Adrenal gland (tissue), 12 donors: ENCODE data around the gene OR10AD1. TPM values are rescaled to one million over a fixed set of nuclear protein-coding genes. Genes with fewer than 3 reads are reported as not detected.
A peak's percentile ranks its signal among the peaks of the same experiment; 100 is the strongest.

ENCODE experiments used
- DNase-seq, 7 donors: peaks; one replicate each; pipeline ENCODE4 v3.0.0-alpha.2; 2019 to 2020
- H3K27ac ChIP-seq, 5 donors: fragments of 200-600 bp; sonication (generic) in 4 of 5; 1 replicate in 3 of 5; 2 replicates in 2 of 5; pipeline versions ENCODE4 v1.5.1 to v1.8.0; 2016 to 2020; ENCODE audit warnings: mild to moderate bottlenecking in 1 of 5
- H3K27me3 ChIP-seq: fragments of 200-600 bp; 2 replicates; pipeline ENCODE4 v1.8.0; 2021
- H3K36me3 ChIP-seq, 2 donors: fragments of 200-600 bp; replicated peaks in 1 of 2; 1 replicate in 1 of 2; 2 replicates in 1 of 2; pipeline versions ENCODE4 v1.5.1 to v1.8.0; 2018 to 2022
- H3K4me1 ChIP-seq, 2 donors: fragments of 200-600 bp; replicated peaks in 1 of 2; 1 replicate in 1 of 2; 2 replicates in 1 of 2; pipeline versions ENCODE4 v1.5.1 to v1.8.0; 2018 to 2021
- H3K4me3 ChIP-seq, 4 donors: fragments of 200-600 bp; sonication (generic) in 3 of 4; one replicate each; pipeline ENCODE4 v1.5.1; 2016 to 2018
- H3K9me3 ChIP-seq, 3 donors: fragments of 200-600 bp; sonication (generic) in 1 of 3; replicated peaks in 1 of 3; 1 replicate in 2 of 3; 2 replicates in 1 of 3; pipeline versions ENCODE4 v1.5.1 to v1.8.0; 2016 to 2021
- POLR2A ChIP-seq, 2 donors: fragments of 450-650 bp; IDR thresholded peaks; one replicate each; pipeline ENCODE4 v1.6.1; 2017; ENCODE audit warnings: antibody characterized with exemption in 2 of 2, mild to moderate bottlenecking in 2 of 2, moderate library complexity in 1 of 2
- WGBS, 4 donors: extraction: QIAGEN DNeasy Blood & Tissue Kit in 2 of 4; methylation state at CpG; one replicate each; pipeline versions ENCODE4 v1.1.5 to v1.1.7; 2013 to 2017; 5-methylcytosine and 5-hydroxymethylcytosine counted together
- intact Hi-C, 2 donors: fragments of 100-400 bp; cut with DNase I; formaldehyde crosslinking; loops; one replicate each; pipeline versions ENCODE4 v1.14.1 to v1.15.0; 2022 to 2023
- polyA plus RNA-seq, 3 donors: library from polyadenylated mRNA; stranded (reverse); fragments of 200-250 nt in 2 of 3; fragments of 350-450 nt in 1 of 3; fragmentation: Illumina TruSeq in 1 of 3; extraction: RNeasy Lipid Tissue Mini Kit (QIAGEN cat#74804) in 1 of 3; gene quantifications; one replicate each; pipeline ENCODE4 v1.2.3, GENCODE V29; 2013 to 2014
- total RNA-seq, 9 donors: library from RNA; depleted of rRNA in 4 of 9; stranded (reverse); fragments of >200 nt in 4 of 9; fragments of 120-200 nt in 1 of 9; fragmentation: NEBNext Ultra II Directional in 1 of 9; extraction: Animal tissue kit (Norgen Biotek cat#: 25700) in 1 of 9; gene quantifications; one replicate each; pipeline versions ENCODE4 v1.1.0 to v1.2.4, GENCODE V29; 2013 to 2023
- TF ChIP-seq, protein P1 (sequence below), 6 experiments: fragments of 450-650 bp in 4 of 6; fragments of 200-600 bp in 2 of 6; sonication (generic) in 1 of 6; IDR thresholded peaks; 1 replicate in 5 of 6; 2 replicates in 1 of 6; pipeline versions ENCODE4 v1.5.1 to v1.8.0; 2016 to 2021; ENCODE audit warnings: antibody characterized with exemption in 6 of 6, mild to moderate bottlenecking in 2 of 6, moderate library complexity in 1 of 6
- donor health status: healthy with polysubstance abuse.
- donor health status: Bipolar disorder and iron deficiency.
- donor health status: DM: yes; HTN: yes; CAD: no.
- donor health status: DM: no; HTN: no; CAD: no.
- donor health status: DM: no; HTN: no; CAD: no.
- donor health status: DM: yes; HTN: yes; CAD: no.

The OR10AD1 gene
- total and polyA plus RNA-seq, 12 donors, result 0.16 TPM; not detected in 11

DNA sequence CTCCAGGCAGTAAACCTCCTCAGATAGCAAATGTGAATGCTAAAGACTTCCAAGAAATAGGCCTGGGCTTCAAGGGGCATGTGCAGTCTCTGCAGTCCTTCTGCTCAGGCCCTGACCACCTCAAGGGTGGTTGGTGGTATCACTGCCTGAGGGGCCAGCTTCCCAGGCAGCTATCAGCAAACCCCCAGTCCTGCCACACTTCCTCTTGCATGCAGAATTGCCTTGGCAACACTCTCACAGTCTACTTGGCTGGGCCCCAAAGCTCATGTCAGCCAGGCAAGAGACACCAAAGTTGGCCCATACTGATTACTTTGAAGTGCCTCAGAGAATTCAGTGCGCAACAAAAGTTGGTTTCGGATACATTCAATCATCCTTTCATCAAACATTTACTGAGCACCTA, 42.3 kb downstream of the OR10AD1 start:
- Histone ChIP-seq H3K36me3 (no peaks in the 10 kb centered on the region), H3K4me3 (no peak overlapping the region), H3K4me1 (peaks cover 11 to 14% of the 10 kb centered on the region in 2 donors), H3K27me3 (no peaks in the 10 kb centered on the region), H3K27ac (no peak overlapping the region), H3K9me3 (no peaks in the 10 kb centered on the region)
- intact Hi-C loops, result loop anchor here (5.0 to 10.0 kb wide), 2 partner anchors 56 to 79 kb away; partner anchors contain the start of gene SENP1 (in 1 of the 2)
- DNase-seq, result peak in 2 of 7 donors; percentile 20 to 54
- TF ChIP-seq, protein P1, sequence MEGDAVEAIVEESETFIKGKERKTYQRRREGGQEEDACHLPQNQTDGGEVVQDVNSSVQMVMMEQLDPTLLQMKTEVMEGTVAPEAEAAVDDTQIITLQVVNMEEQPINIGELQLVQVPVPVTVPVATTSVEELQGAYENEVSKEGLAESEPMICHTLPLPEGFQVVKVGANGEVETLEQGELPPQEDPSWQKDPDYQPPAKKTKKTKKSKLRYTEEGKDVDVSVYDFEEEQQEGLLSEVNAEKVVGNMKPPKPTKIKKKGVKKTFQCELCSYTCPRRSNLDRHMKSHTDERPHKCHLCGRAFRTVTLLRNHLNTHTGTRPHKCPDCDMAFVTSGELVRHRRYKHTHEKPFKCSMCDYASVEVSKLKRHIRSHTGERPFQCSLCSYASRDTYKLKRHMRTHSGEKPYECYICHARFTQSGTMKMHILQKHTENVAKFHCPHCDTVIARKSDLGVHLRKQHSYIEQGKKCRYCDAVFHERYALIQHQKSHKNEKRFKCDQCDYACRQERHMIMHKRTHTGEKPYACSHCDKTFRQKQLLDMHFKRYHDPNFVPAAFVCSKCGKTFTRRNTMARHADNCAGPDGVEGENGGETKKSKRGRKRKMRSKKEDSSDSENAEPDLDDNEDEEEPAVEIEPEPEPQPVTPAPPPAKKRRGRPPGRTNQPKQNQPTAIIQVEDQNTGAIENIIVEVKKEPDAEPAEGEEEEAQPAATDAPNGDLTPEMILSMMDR (IDR thresholded peaks at IDR 0.05), result no peak
- TF ChIP-seq POLR2A (IDR thresholded peaks at IDR 0.05), result no peak
- WGBS, 4 donors, result 69 to 83% (median 77%) methylated on average over 2 of the region's 2 CpGs

GRCh38 chr12:48160046-48160445, 43.0 kb downstream of the OR10AD1 start:
- H3K4me3 ChIP-seq, result no peak overlapping the region
- no peak for DNase-seq
- no peak overlapping the region for H3K27ac ChIP-seq
- H3K9me3 ChIP-seq, result no peaks in the 10 kb centered on the region
- no peaks in the 10 kb centered on the region for H3K36me3 ChIP-seq
- TF ChIP-seq, protein P1 (IDR thresholded peaks at IDR 0.05), result no peak
- no peaks in the 10 kb centered on the region for H3K27me3 ChIP-seq
- intact Hi-C loops, result loop anchor here (5.0 to 10.0 kb wide), 2 partner anchors 55 to 78 kb away; partner anchors contain the start of gene SENP1 (in 1 of the 2)
- peaks cover 11 to 15% of the 10 kb centered on the region in 2 donors for H3K4me1 ChIP-seq
- WGBS, 4 donors, result 68 to 100% (median 73%) methylated on average over 5 of the region's 5 CpGs

DNA sequence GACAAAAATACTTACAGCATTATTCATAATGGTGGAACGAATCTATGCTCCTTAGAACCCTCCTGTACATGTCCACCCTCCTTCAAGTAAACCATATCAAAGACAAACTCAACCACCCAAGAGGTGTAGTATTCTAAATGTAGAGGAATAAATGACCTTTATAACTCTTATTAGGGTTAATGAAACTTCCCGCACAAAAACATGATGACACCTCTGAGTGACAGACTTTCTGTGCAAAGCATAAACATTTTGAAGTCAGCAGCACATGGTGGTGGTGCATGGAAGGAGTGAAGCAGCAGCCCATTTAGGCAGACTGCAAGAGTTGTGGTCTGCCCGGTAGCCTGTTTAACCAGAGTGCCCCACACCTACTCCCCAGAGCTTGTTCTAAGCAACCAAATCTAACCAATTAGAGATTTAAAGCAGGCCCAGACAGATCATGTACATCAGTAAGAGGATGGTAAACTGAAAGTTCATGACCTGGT, 45.2 kb downstream of the OR10AD1 start:
- no peaks in the 10 kb centered on the region for H3K27me3 ChIP-seq
- H3K36me3 ChIP-seq, result peaks cover 0 to 6% of the 10 kb centered on the region in 2 donors
- H3K4me1 ChIP-seq, result peaks cover 11 to 19% of the 10 kb centered on the region in 2 donors
- peak overlapping the region in 2 of 4 donors; percentile 83 to 88 for H3K4me3 ChIP-seq
- TF ChIP-seq, protein P1 (IDR thresholded peaks at IDR 0.05), result no peak
- TF ChIP-seq POLR2A (IDR thresholded peaks at IDR 0.05), result no peak
- 63 to 65% (median 65%) methylated on average over 3 of the region's 3 CpGs for WGBS, 4 donors
- DNase-seq, result no peak
- H3K9me3 ChIP-seq, result no peaks in the 10 kb centered on the region
- intact Hi-C loops, result no loop called here
- peak overlapping the region; percentile 60 to 95 (median 85) for H3K27ac ChIP-seq

DNA sequence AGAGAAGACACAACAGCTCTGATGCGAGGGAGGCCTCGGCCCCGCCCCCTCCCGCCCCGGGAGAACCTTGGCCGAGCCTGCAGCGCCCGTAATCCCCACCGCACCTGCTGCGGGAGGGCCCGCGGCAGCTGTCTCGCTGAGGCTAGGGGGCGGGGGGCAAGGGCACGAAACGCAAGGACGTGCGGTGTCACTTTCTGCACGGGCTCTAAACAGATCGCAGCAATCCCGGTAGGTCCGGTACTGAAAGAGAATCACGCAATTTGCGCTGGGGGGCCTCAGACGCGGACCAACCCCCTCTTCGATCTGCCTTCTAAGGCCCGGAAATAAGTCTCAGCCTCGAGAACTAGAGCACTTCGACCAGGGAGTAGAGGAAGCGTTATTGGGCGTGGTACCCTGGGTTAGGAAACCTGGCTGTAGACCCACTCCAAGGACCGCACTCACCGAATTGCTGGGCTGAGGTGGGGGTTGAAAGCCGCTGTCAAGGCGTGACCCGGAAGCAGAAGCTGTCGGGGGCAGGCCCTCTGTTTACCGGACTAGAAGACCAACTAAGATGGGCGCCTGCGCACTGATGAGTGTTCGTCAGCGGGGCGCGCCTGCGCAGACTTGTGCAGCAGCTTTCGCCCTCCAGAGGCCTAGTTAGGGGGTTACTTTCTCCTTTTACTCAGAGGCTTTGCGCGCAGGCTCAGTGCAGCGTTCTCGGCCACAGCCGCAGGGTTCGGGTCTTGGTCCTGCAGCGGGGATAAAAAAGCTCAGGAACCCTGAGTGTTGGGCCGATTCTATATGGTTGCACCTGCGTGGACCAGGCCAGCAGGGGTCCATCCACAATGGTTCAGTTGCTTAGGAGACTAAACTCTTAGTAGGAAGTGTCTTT, 45.8 kb downstream of the OR10AD1 start, which contains the start of gene ASB8:
Gene ASB8, minus strand, starts transcription at position 498 of the 871 bp plus-strand sequence. CDS start 4,019 bp downstream, outside the sequence.
- WGBS, 4 donors, result 0 to 1% (median 0%) methylated on average over 27 to 56 of the region's 56 CpGs
- DNase-seq, result peak; percentile 97 to 100 (median 99)
- Histone ChIP-seq H3K27ac (peak within 1 kb of the TSS; percentile 70 to 95 (median 85)), H3K4me3 (peak within 1 kb of the TSS; percentile 35 to 88 (median 82)), H3K9me3 (no peaks in the 10 kb centered on the region), H3K27me3 (no peaks in the 10 kb centered on the region), H3K36me3 (peaks cover 0 to 11% of the 10 kb centered on the region in 2 donors), H3K4me1 (peaks cover 15 to 25% of the 10 kb centered on the region in 2 donors)
- intact Hi-C loops, result no loop called here
- TF ChIP-seq, protein P1 (IDR thresholded peaks at IDR 0.05), result peak; percentile 9 to 66 (median 50)
- TF ChIP-seq POLR2A (IDR thresholded peaks at IDR 0.05), result peak; percentile 47 to 74
